ENCODE data around the gene TXNRD1.
"Not testable (repeated sequence)": the region's sequence is repeated elsewhere in the genome, so short reads cannot be mapped to it uniquely, and the experiment has no call there.

TXNRD1 gene

GRCh38 chr12:104215638-104216297 is at the start of gene TXNRD1:
TXNRD1 (plus strand) TSS chr12:104215779; CDS start chr12:104215803, 24 bp downstream.
- in situ Hi-C loops (cut with MboI; ENCODE audit: low pct_unique_long_range_greater_than_20kb, low sequenced_read_pairs): loop anchor here (25.0 kb wide), 2 partner anchors 147 to 847 kb away; no protein-coding TSS in a partner anchor
- DNase-seq: peak; percentile 88

GRCh38 chr12:104165801-104166200 is 49.8 kb upstream of the TXNRD1 start:
- no peak for DNase-seq
- in situ Hi-C loops (cut with MboI; ENCODE audit: low pct_unique_long_range_greater_than_20kb, low sequenced_read_pairs): no loop called here

GRCh38 chr12:104166465-104166864 is 49.1 kb upstream of the TXNRD1 start:
- no peak for DNase-seq
- in situ Hi-C loops (cut with MboI; ENCODE audit: low pct_unique_long_range_greater_than_20kb, low sequenced_read_pairs): no loop called here

- DNase-seq: no peak
These were observed 47.8 kb upstream of the TXNRD1 start for GRCh38 chr12:104167519-104168458.

GRCh38 chr12:104168596-104168995 is 47.0 kb upstream of the TXNRD1 start:
- in situ Hi-C loops (cut with MboI; ENCODE audit: low pct_unique_long_range_greater_than_20kb, low sequenced_read_pairs): no loop called here
- no peak for DNase-seq

More at GRCh38 chr12:104167519-104168458, 47.8 kb upstream of the TXNRD1 start:
- in situ Hi-C loops (cut with MboI; ENCODE audit: low pct_unique_long_range_greater_than_20kb, low sequenced_read_pairs): no loop called here

GRCh38 chr12:104171785-104172569 is 43.6 kb upstream of the TXNRD1 start:
- in situ Hi-C loops (cut with MboI; ENCODE audit: low pct_unique_long_range_greater_than_20kb, low sequenced_read_pairs): no loop called here
- no peak for DNase-seq

GRCh38 chr12:104172570-104172947 is 43.0 kb upstream of the TXNRD1 start:
- DNase-seq: no peak
- in situ Hi-C loops (cut with MboI; ENCODE audit: low pct_unique_long_range_greater_than_20kb, low sequenced_read_pairs): no loop called here

GRCh38 chr12:104173804-104174203 is 41.8 kb upstream of the TXNRD1 start:
- in situ Hi-C loops (cut with MboI; ENCODE audit: low pct_unique_long_range_greater_than_20kb, low sequenced_read_pairs); DNase-seq: not testable (repeated sequence)

GRCh38 chr12:104175726-104176247 is 39.8 kb upstream of the TXNRD1 start:
- DNase-seq: peak; percentile 40

GRCh38 chr12:104177336-104177662 is 38.3 kb upstream of the TXNRD1 start:
- DNase-seq: no peak

More at GRCh38 chr12:104175726-104176247, 39.8 kb upstream of the TXNRD1 start:
- in situ Hi-C loops (cut with MboI; ENCODE audit: low pct_unique_long_range_greater_than_20kb, low sequenced_read_pairs): loop anchor here (25.0 kb wide), 1 partner anchor 1212 kb away; no protein-coding TSS in a partner anchor

GRCh38 chr12:104177663-104178501 is 37.7 kb upstream of the TXNRD1 start:
- in situ Hi-C loops (cut with MboI; ENCODE audit: low pct_unique_long_range_greater_than_20kb, low sequenced_read_pairs): loop anchor here (25.0 kb wide), 1 partner anchor 1209 kb away; no protein-coding TSS in a partner anchor
- peak; percentile 89 for DNase-seq

More at GRCh38 chr12:104177336-104177662, 38.3 kb upstream of the TXNRD1 start:
- in situ Hi-C loops (cut with MboI; ENCODE audit: low pct_unique_long_range_greater_than_20kb, low sequenced_read_pairs): loop anchor here (25.0 kb wide), 1 partner anchor 1210 kb away; no protein-coding TSS in a partner anchor

- in situ Hi-C loops (cut with MboI; ENCODE audit: low pct_unique_long_range_greater_than_20kb, low sequenced_read_pairs): loop anchor here (25.0 kb wide), 1 partner anchor 1207 kb away; no protein-coding TSS in a partner anchor
- DNase-seq: no peak
These were observed 35.2 kb upstream of the TXNRD1 start for GRCh38 chr12:104180374-104180773.

GRCh38 chr12:104181313-104181712 is 34.3 kb upstream of the TXNRD1 start:
- no peak for DNase-seq
- in situ Hi-C loops (cut with MboI; ENCODE audit: low pct_unique_long_range_greater_than_20kb, low sequenced_read_pairs): loop anchor here (25.0 kb wide), 1 partner anchor 1206 kb away; no protein-coding TSS in a partner anchor

GRCh38 chr12:104182144-104182543 is 33.4 kb upstream of the TXNRD1 start:
- in situ Hi-C loops (cut with MboI; ENCODE audit: low pct_unique_long_range_greater_than_20kb, low sequenced_read_pairs): loop anchor here (25.0 kb wide), 1 partner anchor 1205 kb away; no protein-coding TSS in a partner anchor
- DNase-seq: no peak

GRCh38 chr12:104182621-104183378 is 32.8 kb upstream of the TXNRD1 start:
- in situ Hi-C loops (cut with MboI; ENCODE audit: low pct_unique_long_range_greater_than_20kb, low sequenced_read_pairs): loop anchor here (25.0 kb wide), 1 partner anchor 1205 kb away; no protein-coding TSS in a partner anchor
- no peak for DNase-seq

- DNase-seq: peak; percentile 35
- in situ Hi-C loops (cut with MboI; ENCODE audit: low pct_unique_long_range_greater_than_20kb, low sequenced_read_pairs): loop anchor here (25.0 kb wide), 1 partner anchor 1204 kb away; no protein-coding TSS in a partner anchor
These were observed 32.1 kb upstream of the TXNRD1 start for GRCh38 chr12:104183443-104183842.

All from KBM-7 (cell line).